Measurements from ENCODE around the gene MRPL43. TPM values are rescaled to one million over a fixed set of nuclear protein-coding genes. Genes with fewer than 3 reads are reported as not detected.

MRPL43 gene
- total and polyA plus RNA-seq, 5 donors from 2014 or later, result 40.2 to 148 (median 136) TPM

- Mint-ChIP-seq H3K27me3 (peaks cover 6% of the 10 kb centered on the region), H3K9me3 (no peaks in the 10 kb centered on the region)
Observed at GRCh38 chr10:100998183-100998990, 11.1 kb upstream of the MRPL43 start.

GRCh38 chr10:100997360-100998182 is 10.3 kb upstream of the MRPL43 start:
- H3K36me3 Mint-ChIP-seq, result peaks cover 4% of the 10 kb centered on the region
- H3K4me1 ChIP-seq (ENCODE audit: control insufficient read depth, insufficient read depth, low read length, poor library complexity, severe bottlenecking), result peaks cover 34% of the 10 kb centered on the region
- peak overlapping the region; percentile 89 to 99 (median 93) for H3K4me3 Mint-ChIP-seq
- DNase-seq (peak; percentile 70 to 84 (median 72)), ATAC-seq (ENCODE audit: low read depth in 2 of 2) (peak; percentile 43 to 46)
- peak overlapping the region; percentile 75 for H3K4me3 ChIP-seq (ENCODE audit: low read depth, low read length)
- H3K36me3 ChIP-seq (ENCODE audit: control insufficient read depth, insufficient read depth, low read length), result peaks cover 5% of the 10 kb centered on the region
- H3K27ac Mint-ChIP-seq, result peak overlapping the region; percentile 89 to 92 (median 90)
- H3K27ac ChIP-seq (ENCODE audit: insufficient read depth, low read length, poor library complexity, severe bottlenecking), result peak overlapping the region; percentile 83
- H3K4me1 Mint-ChIP-seq, result peaks cover 5 to 34% (median 20%) of the 10 kb centered on the region in 4 donors
- no peaks in the 10 kb centered on the region for H3K27me3 ChIP-seq (ENCODE audit: control insufficient read depth, insufficient read depth, low read length)
- no peaks in the 10 kb centered on the region for H3K9me3 ChIP-seq (ENCODE audit: control insufficient read depth in 2 of 2, low read length in 2 of 2)
- H3K27me3 Mint-ChIP-seq, result peaks cover 6% of the 10 kb centered on the region
- H3K9me3 Mint-ChIP-seq, result no peaks in the 10 kb centered on the region

More at GRCh38 chr10:100998183-100998990, 11.1 kb upstream of the MRPL43 start:
- Mint-ChIP-seq H3K36me3 (peaks cover 4% of the 10 kb centered on the region), H3K27ac (peak overlapping the region; percentile 89 to 96 (median 92)), H3K4me1 (peaks cover 5 to 34% (median 20%) of the 10 kb centered on the region in 4 donors), H3K4me3 (peak overlapping the region; percentile 89 to 99 (median 93))
- Histone ChIP-seq H3K9me3 (ENCODE audit: control insufficient read depth in 2 of 2, low read length in 2 of 2) (no peaks in the 10 kb centered on the region), H3K27me3 (ENCODE audit: control insufficient read depth, insufficient read depth, low read length) (no peaks in the 10 kb centered on the region), H3K36me3 (ENCODE audit: control insufficient read depth, insufficient read depth, low read length) (peaks cover 4% of the 10 kb centered on the region), H3K27ac (ENCODE audit: insufficient read depth, low read length, poor library complexity, severe bottlenecking) (peak overlapping the region; percentile 83), H3K4me3 (ENCODE audit: low read depth, low read length) (peak overlapping the region; percentile 75), H3K4me1 (ENCODE audit: control insufficient read depth, insufficient read depth, low read length, poor library complexity, severe bottlenecking) (peaks cover 34% of the 10 kb centered on the region)
- peak; percentile 54 to 67 (median 63) for DNase-seq
- ATAC-seq (ENCODE audit: low read depth in 2 of 2), result peak in 1 of 2 donors; percentile 32

- H3K4me1 Mint-ChIP-seq, result peaks cover 5 to 34% (median 20%) of the 10 kb centered on the region in 4 donors
- Histone ChIP-seq H3K4me1 (ENCODE audit: control insufficient read depth, insufficient read depth, low read length, poor library complexity, severe bottlenecking) (peaks cover 34% of the 10 kb centered on the region), H3K4me3 (ENCODE audit: low read depth, low read length) (peak overlapping the region; percentile 47), H3K27ac (ENCODE audit: insufficient read depth, low read length, poor library complexity, severe bottlenecking) (peak overlapping the region; percentile 83), H3K27me3 (ENCODE audit: control insufficient read depth, insufficient read depth, low read length) (no peaks in the 10 kb centered on the region), H3K9me3 (ENCODE audit: control insufficient read depth in 2 of 2, low read length in 2 of 2) (no peaks in the 10 kb centered on the region), H3K36me3 (ENCODE audit: control insufficient read depth, insufficient read depth, low read length) (peaks cover 5% of the 10 kb centered on the region)
- peaks cover 6% of the 10 kb centered on the region for H3K27me3 Mint-ChIP-seq
- ATAC-seq (ENCODE audit: low read depth in 2 of 2) (peak in 1 of 2 donors; percentile 18), DNase-seq (peak in 1 of 3 donors; percentile 41)
- H3K9me3 Mint-ChIP-seq, result no peaks in the 10 kb centered on the region
- peaks cover 4% of the 10 kb centered on the region for H3K36me3 Mint-ChIP-seq
- peak overlapping the region; percentile 89 to 95 (median 94) for H3K27ac Mint-ChIP-seq
- peak overlapping the region; percentile 89 to 97 (median 93) for H3K4me3 Mint-ChIP-seq
Observed at GRCh38 chr10:100996678-100997359, 9.5 kb upstream of the MRPL43 start.

GRCh38 chr10:100995181-100995580 is 7.9 kb upstream of the MRPL43 start:
- H3K36me3 Mint-ChIP-seq, result peaks cover 18% of the 10 kb centered on the region
- H3K4me3 ChIP-seq (ENCODE audit: low read depth, low read length), result no peak overlapping the region
- H3K4me1 ChIP-seq (ENCODE audit: control insufficient read depth, insufficient read depth, low read length, poor library complexity, severe bottlenecking), result peaks cover 37% of the 10 kb centered on the region
- peak overlapping the region; percentile 43 to 89 (median 69) for H3K27ac Mint-ChIP-seq
- DNase-seq, result no peak
- peaks cover 19% of the 10 kb centered on the region for H3K36me3 ChIP-seq (ENCODE audit: control insufficient read depth, insufficient read depth, low read length)
- H3K27ac ChIP-seq (ENCODE audit: insufficient read depth, low read length, poor library complexity, severe bottlenecking), result no peak overlapping the region
- H3K27me3 Mint-ChIP-seq, result no peaks in the 10 kb centered on the region
- H3K27me3 ChIP-seq (ENCODE audit: control insufficient read depth, insufficient read depth, low read length), result no peaks in the 10 kb centered on the region
- peak overlapping the region; percentile 82 to 96 (median 88) for H3K4me3 Mint-ChIP-seq
- no peaks in the 10 kb centered on the region for H3K9me3 ChIP-seq (ENCODE audit: control insufficient read depth in 2 of 2, low read length in 2 of 2)
- no peaks in the 10 kb centered on the region for H3K9me3 Mint-ChIP-seq
- H3K4me1 Mint-ChIP-seq, result peaks cover 5 to 36% (median 22%) of the 10 kb centered on the region in 4 donors
- ATAC-seq (ENCODE audit: low read depth in 2 of 2), result no peak

- Histone ChIP-seq H3K36me3 (ENCODE audit: control insufficient read depth, insufficient read depth, low read length) (peaks cover 24% of the 10 kb centered on the region), H3K4me1 (ENCODE audit: control insufficient read depth, insufficient read depth, low read length, poor library complexity, severe bottlenecking) (peaks cover 32% of the 10 kb centered on the region), H3K27ac (ENCODE audit: insufficient read depth, low read length, poor library complexity, severe bottlenecking) (no peak overlapping the region), H3K4me3 (ENCODE audit: low read depth, low read length) (no peak overlapping the region), H3K27me3 (ENCODE audit: control insufficient read depth, insufficient read depth, low read length) (no peaks in the 10 kb centered on the region), H3K9me3 (ENCODE audit: control insufficient read depth in 2 of 2, low read length in 2 of 2) (no peaks in the 10 kb centered on the region)
- peak overlapping the region; percentile 75 to 89 (median 86) for H3K27ac Mint-ChIP-seq
- H3K4me1 Mint-ChIP-seq, result peaks cover 5 to 44% (median 25%) of the 10 kb centered on the region in 4 donors
- H3K27me3 Mint-ChIP-seq, result no peaks in the 10 kb centered on the region
- ATAC-seq (ENCODE audit: low read depth in 2 of 2) (no peak), DNase-seq (no peak)
- H3K36me3 Mint-ChIP-seq, result peaks cover 21% of the 10 kb centered on the region
- peak overlapping the region in 2 of 4 donors; percentile 90 to 96 for H3K4me3 Mint-ChIP-seq
- no peaks in the 10 kb centered on the region for H3K9me3 Mint-ChIP-seq
Observed at GRCh38 chr10:100993986-100994708, 6.8 kb upstream of the MRPL43 start.

- no peak overlapping the region for H3K27ac ChIP-seq (ENCODE audit: insufficient read depth, low read length, poor library complexity, severe bottlenecking)
- H3K27me3 ChIP-seq (ENCODE audit: control insufficient read depth, insufficient read depth, low read length), result no peaks in the 10 kb centered on the region
- H3K4me3 Mint-ChIP-seq, result peak overlapping the region in 2 of 4 donors; percentile 32 to 43
- peaks cover 0 to 63% (median 34%) of the 10 kb centered on the region in 4 donors for H3K4me1 Mint-ChIP-seq
- H3K9me3 Mint-ChIP-seq, result no peaks in the 10 kb centered on the region
- peaks cover 27% of the 10 kb centered on the region for H3K4me1 ChIP-seq (ENCODE audit: control insufficient read depth, insufficient read depth, low read length, poor library complexity, severe bottlenecking)
- no peak overlapping the region for H3K4me3 ChIP-seq (ENCODE audit: low read depth, low read length)
- H3K27ac Mint-ChIP-seq, result no peak overlapping the region
- no peaks in the 10 kb centered on the region for H3K9me3 ChIP-seq (ENCODE audit: control insufficient read depth in 2 of 2, low read length in 2 of 2)
- peaks cover 24% of the 10 kb centered on the region for H3K36me3 ChIP-seq (ENCODE audit: control insufficient read depth, insufficient read depth, low read length)
- ATAC-seq (ENCODE audit: low read depth in 2 of 2), result no peak
- DNase-seq, result no peak
- no peaks in the 10 kb centered on the region for H3K27me3 Mint-ChIP-seq
- peaks cover 17% of the 10 kb centered on the region for H3K36me3 Mint-ChIP-seq
Observed at GRCh38 chr10:100989088-100989487, 1.8 kb upstream of the MRPL43 start.
